CD4-positive, alpha-beta T cell treated with Interleukin-15 for 4 hours (primary cell): Measurements from ENCODE around the gene FBXO8.
"Not testable (repeated sequence)": the region's sequence is repeated elsewhere in the genome, so short reads cannot be mapped to it uniquely, and the experiment has no call there.

Experiments used
- DNase-seq: peaks from one replicate; pipeline ENCODE4 v3.0.0-alpha.2; 2020; ENCODE audit warnings: low spot score

The FBXO8 gene, protein sequence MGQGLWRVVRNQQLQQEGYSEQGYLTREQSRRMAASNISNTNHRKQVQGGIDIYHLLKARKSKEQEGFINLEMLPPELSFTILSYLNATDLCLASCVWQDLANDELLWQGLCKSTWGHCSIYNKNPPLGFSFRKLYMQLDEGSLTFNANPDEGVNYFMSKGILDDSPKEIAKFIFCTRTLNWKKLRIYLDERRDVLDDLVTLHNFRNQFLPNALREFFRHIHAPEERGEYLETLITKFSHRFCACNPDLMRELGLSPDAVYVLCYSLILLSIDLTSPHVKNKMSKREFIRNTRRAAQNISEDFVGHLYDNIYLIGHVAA

DNA sequence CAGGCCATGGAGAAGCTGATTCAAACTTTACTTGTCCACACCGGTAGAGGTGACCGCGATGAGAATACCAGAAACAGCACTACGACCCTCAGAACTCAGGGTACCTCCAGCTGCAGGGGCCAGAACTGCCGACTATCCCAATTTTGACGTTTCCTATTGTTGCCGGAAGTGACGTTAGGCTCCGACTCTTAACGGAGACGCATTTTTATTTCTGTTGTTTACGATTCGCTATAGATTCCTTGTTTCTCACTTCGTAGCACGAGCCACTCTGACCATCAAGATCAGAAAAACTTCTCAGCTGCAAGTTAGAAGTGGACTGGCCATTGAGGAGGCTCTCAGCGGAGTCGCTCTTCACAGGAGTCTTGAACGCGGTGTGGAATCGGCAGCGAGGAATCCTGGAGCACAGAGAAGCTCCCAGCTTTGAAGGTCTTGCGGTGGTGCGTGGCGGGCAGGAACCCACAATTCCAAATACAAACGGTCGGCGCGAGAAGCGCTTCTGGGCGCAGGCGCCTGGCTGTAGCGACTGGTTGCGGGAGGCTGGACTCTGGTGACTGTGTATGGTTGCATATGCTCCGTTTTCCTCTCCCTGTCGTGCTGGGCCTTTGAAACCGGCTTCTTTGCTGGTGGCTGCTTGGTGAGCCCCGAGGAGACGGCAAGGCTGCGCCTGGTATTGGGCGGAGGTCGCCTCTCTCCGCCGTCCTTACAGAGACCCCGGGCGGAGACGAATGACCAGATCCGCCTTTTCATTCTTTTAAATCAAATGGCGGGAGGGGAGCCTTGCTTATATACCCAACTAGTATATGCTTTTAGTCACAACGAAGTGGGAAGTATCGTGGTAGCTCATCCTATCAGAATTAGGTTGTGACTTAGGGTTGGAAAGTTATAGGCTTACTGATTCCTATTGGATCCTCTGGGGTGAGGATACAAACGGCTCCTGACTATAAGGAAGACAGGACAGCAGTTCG is at the start of gene FBXO8, which contains the start of gene CEP44:
FBXO8 (minus strand) TSS at position 161 of the 965 bp plus-strand sequence. CDS start 20,575 bp downstream, outside the sequence.
CEP44 (plus strand) TSS at position 405 of the 965 bp plus-strand sequence. CDS start 15,211 bp downstream, outside the sequence.
- peak; percentile 69 for DNase-seq

DNA sequence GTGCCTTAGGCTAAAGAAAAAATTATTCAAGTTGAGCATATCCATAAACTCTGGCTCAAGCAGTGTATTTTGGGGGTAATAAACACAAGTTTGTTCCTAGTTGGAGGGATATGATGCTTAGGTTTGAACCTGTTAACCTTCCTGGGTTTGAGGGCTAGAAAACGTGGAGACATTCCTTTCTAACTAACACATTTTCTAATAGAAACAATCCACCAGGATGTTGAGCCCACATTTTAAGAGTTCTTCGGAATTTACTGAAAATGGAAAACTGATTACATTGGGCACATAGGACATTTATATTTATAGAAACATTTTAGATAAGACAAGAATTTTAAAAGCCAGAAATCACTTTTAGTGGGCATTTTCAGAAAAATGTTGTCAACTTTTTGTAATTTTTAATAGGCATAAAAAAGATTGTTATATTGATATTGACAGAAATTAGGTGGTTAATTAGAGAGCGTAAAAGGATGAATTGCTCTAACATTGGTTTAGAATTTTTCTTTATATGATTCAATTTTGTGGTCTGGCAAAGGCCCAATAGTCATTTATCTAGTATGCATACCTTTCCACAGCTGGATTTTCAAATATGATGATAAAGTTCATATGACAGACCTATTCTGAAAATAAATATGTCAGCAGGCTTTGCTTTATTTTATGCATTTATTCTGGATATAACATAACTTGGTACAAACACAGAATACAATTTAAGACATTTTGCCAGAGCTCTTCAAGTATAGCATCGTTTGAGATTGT is 49.5 kb upstream of the FBXO8 start:
- DNase-seq = no peak

DNA sequence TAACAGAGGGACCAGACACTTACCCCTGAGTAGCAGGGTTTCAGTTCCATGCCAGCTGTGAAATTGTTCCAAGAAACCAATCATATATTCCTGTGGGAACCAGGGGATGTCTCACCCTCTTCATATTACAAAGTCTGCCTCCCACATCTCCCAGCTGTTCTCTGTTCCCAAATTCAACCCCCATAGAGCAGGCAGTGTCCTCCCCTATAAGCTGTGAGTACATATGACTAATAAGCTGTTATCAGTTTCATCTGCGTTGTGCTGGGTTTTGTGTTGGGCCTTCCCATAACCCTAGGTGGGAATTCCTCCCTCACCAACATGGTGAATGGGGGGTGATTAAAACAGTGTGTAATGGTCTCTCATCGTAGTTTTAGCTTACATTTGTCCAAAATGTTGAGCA is 41.3 kb upstream of the FBXO8 start:
- DNase-seq = no peak

DNA sequence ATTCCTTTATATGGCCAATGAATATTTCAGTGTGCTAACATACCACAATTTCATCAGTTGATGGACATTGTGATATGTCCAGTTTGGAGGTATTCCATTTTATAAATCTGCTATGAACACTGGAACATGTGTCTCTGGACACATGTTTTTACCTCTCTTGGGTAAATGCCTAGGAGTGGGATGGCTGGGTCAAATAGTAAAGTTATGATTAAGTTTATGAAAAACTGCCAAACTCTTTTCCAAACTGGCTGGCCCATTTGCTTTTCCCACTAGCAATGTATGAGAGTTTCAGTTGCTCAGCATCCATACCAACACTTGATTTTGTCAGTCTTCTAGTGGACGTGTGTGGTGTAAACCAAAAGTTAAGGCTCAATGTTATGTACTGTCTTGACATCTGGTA is 40.8 kb upstream of the FBXO8 start:
- DNase-seq = no peak

DNA sequence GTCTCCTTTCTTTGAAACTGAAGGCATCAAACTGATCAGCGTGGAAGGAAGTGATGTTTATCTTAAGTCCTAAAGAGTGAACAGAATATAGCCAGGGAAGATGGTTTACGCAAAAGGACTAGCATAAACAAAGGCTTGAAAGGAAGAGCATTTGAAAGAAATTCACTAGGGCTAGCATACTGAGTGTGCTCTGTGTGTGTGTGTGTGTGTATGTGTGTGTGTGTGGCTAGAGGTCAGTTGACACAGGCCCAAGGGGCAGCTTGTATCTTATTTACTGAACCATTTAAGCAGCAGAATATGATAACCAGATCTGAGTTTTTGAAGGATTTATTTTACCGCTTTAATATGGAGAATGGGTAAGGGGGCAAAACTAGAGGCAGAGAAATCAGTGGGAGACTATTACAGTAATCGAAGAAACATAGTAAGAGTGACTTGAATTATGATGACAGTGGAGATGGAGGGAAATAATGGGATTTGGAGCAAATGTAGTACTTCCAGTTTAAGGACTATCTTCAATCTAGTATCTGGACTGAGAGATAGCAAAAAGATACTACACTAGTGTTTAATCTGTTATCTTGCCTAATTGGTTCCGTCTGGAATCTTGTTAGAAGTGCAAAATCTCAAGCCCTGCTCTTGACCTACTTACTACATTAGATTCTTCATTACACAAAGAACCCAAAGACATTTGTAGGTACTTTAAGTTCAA is 37.2 kb upstream of the FBXO8 start:
- no peak for DNase-seq

DNA sequence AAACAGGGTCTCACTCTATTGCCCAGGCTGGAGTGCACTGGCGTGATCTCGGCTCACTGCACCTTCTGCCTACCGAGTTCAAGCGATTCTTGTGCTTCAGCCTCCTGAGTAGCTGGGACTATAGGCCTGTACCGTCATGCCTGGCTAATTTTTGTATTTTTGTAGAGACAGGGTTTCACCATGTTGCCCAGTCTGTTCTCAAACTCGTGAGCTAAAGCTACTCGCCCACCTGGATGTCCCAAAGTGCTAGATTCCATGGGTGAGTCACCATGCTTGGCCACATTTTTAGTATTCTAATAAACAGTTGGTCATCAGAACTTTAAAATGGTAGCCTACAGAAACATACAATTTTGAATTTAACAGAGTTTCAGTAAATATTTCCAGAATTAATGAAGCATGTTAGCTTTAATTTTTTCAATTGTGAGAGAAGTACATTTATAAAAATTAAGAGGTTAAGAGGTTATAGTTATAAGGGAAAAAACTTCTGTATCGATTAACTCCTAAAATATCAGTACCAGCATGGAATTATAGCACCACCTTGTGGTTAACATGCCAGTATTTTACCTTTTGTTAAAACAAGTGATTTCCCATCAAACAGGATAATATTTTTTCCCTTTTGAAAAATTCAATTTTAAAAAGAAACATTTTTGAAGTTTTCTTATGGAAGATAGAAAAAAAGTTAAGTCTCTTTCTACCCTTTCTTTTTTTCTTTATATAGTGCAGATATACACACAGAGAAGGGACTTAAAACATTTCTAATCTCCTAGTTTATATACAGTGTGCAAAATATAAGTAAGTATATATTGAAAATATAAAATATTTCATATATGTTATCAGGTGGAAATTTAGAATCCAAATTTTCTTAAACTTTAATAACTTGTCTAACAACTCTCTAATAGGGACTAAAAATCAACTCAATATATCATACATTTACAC is 35.6 kb upstream of the FBXO8 start:
- peak; percentile 36 for DNase-seq

DNA sequence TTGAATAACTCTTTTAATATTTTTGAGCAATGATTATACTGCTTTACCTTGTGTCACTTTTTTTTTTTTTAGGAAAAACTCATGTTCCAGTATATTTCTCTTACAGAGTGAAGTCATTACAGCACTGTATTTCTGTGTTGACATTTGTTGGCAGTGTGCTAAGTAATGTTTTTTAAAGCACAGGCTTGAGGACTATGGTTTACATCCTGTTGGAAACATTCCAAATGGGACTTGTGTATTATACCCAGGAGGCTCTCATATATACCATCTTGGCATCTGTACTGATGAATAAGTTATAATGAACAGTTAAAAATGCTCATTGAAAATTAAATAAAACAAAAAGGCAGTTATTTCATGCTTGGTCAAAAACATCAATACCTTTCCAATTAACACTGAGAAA is 34.1 kb upstream of the FBXO8 start:
- no peak for DNase-seq

DNA sequence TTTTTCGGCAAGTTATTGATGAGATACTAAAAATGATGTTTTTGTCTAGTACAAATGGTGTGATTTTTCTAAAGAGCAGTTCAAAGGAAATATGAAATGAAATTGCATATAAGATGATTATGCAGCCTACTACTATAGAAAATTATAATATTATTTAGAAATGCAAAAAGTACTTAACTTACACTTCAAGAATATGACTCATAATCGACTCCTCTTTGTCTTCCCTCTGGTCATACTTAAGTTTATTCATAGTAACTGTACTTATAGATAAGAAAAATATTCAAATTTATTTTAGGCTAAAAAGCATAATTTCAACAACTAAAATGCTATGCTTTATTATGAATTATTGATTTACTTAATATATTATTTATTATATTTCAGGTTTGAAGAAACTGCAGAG is 33.5 kb upstream of the FBXO8 start:
- DNase-seq = no peak

DNA sequence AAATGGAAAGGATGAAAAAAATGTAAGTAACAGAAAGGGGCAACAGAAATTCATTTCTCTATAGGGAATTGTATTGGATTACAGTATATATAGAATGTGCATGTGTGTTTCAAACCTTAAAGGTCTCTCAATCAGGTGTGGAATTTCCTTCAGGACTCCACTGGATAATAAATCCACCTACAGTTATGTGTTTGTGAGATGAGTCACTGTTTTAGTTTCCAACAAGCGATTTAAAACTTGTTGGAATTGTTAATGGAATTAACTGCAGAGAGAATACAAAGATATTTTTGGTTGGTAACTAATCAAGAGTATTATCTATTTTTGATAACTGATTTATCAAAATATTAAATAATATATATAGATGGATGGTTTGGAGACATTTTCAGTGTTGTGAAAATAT is 33.1 kb upstream of the FBXO8 start:
- DNase-seq = no peak

DNA sequence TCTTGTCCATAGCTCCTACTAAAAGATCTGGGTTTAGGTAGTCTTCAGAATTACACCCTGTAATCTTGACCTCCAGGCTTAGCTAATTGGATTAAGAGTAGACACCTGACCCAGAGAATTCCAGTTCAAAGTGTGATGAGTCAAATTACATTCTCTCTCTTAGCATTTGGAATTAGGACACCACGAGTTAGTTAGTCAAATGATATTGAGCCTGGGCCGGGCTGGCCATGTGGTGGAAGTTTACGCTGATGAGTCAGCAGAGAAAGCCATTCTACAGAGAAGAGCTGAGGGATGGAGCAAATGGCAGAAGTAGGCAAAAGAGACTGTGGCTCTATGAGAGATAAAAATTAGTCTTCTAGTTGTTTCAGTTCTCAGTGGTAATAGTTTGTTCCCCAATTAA is 31.3 kb upstream of the FBXO8 start:
- DNase-seq = no peak

DNA sequence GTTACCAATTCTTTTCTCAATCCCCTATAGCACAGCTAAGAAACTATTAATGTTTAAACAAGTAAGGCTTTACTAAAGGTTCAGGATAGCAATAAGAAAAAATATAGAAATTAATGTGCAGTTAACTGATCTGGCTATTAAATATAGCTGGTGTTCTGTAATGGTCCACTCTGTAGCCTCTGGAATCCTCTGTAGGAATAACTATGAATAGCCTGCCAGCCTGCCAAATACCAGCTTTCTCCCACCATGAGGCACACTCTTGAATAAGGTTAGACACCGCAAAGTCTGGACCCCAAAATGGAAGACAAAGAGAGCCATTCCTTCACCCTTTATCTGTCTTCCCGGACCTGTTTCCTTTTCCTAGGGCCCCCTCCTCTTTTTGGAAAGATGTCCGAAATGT is 30.8 kb upstream of the FBXO8 start:
- no peak for DNase-seq

DNA sequence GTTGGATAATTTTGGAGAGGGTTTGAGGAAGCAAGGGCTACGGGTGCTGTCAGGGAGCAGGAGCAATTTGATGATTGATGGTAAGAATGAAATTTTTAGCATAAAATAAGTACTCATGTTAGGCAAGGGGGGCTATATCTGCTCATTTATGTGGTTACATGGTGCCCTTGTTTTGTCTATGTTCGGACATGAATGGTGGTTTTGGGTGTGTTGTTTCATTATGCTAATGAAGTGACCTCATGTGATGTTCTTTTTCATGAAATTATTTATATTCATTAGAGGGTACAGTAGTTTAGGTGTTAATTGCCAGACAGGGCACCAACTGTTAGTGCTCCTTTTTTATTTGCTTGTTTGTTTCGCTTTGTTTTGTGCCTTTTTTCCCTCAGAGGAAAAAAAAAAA is 29.5 kb upstream of the FBXO8 start:
- no peak for DNase-seq

DNA sequence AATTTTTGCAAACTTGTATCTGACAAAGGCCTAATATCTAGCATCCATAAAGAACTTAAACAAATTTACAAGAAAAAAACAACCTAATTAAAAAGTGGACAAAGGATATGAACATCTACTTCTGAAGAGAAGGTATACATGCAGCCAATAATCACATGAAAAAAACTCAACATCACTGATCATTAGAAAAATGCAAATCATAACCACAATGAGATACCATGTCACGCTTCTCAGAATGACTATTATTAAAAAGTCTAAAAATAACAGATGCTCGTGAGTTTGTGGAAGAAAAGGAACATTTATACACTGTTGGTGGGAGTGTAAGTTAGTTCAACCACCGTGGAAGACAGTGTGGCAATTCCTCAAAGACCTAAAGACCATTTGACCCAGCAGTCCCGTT is 24.2 kb upstream of the FBXO8 start:
- DNase-seq = no peak

DNA sequence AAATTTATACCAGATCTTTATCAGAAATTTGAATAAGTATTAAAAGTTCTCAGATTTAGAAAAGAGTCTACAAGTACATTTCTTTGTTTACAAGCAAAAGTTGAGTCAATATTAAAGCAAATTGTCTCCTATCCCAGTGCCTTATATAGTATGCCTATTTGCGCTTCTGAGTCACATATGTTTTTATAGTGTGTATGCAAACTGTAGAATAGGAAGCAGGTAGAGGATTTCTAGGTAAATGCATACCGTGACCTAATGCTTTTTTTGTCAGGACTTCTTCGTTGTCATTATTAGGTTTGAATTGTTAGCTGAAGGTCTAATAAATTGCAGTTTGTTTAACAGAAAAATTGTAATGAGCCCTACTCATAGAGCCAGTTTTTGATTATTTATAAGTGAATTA is 22.5 kb upstream of the FBXO8 start:
- DNase-seq = no peak

DNA sequence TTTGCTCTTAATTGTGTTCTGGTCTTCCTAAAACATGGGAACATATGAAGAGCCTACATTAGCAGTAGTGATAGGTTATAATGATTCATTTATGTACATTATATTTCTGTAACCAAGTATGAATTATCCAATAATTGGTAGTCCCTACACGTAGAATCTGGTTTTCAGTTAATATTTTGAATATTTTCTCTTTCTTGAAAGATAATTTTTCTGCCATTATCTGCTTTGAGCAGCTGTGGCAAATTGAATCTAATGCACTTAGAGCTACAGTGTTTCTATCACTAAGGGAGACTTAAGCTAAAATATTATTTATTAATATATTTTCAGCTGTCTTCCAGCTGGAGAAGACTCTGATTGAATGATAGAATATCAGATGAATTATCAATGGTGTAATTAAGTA is 21.2 kb upstream of the FBXO8 start:
- DNase-seq = no peak

DNA sequence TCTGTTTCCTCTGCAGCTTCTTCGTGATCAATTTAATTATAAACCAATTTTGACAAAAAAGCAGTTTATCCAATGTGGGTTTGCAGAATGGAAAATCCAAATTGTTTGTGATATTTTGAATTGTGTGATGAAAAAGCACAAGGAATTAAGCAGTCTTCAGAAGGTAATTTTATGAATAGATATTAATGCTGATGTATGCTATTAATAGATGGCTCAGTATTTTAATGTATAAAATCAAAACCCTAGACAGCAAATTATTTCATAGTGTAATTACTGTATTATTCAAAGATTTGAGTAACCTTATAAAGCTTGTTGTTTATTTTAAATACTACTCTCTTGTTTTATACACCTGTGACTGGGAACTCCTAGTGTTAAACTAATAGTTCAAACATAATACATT is 20.2 kb upstream of the FBXO8 start:
- DNase-seq = no peak

DNA sequence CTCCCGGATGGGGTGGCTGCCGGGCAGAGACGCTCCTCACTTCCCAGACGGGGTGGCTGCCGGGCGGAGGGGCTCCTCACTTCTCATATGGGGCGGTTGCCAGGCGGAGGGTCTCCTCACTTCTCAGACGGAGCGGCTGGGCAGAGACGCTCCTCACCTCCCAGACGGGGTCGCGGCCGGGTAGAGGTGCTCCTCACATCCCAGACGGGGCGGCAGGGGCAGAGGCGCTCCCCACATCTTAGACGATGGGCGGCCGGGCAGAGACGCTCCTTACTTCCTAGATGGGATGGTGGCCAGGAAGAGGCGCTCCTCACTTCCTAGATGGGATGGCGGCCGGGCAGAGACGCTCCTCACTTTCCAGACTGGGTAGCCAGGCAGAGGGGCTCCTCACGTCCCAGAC is 11.7 kb upstream of the FBXO8 start:
- DNase-seq = not testable (repeated sequence)

DNA sequence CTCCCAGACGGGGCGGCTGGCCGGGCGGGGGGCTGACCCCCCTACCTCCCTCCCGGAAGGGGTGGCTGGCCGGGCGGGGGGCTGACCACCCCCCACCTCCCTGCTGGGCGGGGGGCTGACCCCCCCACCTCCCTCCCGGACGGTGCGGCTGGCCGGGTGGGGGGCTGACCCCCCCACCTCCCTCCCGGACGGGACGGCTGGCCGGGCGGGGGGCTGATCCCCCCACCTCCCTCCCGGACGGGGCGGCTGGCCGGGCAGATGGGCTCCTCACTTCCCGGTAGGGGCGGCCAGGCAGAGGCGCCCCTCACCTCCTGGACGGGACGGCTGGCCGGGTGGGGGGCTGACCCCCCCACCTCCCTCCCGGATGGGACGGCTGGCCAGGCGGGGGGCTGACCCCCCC is 11.2 kb upstream of the FBXO8 start:
- DNase-seq = not testable (repeated sequence)

DNA sequence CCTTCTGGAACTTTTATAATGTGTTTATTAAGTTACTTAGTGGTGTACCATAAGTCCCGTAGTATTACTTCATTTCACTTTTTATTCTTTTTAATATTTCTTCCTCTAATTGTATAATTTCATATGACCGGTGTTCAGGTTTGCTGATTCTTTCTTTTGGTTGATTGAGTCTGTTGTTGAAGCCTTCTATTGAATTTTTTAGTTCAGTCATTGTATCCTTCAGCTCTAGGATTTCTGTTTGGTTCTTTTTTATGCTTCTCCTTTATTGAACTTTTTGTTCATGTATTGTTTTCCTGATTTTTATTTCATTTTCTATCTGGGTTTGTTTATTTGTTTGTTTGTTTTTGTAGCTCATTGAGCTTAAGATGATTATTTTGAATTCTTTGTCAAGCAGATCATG is 9.0 kb upstream of the FBXO8 start:
- no peak for DNase-seq

DNA sequence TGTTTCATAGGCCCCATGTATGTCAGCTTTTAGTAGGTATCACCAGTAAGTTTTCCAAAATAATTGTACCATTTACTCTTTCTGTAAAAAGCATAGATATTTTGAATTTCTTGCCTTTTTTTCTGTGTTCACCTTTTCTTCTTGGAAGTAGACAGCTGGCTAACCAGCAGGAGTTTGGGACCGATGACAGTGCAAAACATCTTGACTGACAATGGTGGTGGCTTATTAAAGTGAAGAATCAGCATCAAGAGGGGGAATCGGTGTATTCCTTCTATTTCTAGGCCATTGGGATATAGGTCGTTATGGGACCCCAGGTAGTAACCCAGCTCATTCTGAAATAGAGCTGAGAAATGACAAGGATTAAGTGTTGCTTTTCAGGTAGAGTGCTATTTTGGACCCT is 3.4 kb upstream of the FBXO8 start:
- DNase-seq = no peak

DNA sequence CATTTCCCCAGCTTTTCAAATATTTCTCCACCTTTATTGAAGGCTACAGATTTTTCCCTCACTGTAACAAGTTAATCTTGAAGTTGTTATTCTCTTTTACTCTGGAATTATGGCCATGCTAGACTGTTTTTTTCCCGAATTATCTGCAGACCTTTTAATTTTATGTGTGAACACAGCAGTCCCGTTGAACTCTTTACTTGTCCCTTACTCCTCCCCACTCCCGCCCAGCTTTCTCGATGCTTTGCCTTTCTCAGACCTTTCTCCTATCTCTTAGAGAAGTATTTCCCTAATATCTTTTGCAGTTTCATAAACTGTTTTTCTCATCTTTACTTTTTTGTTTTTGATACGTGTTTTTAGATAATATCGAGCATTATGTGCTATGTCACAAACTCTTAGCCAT is 1.0 kb upstream of the FBXO8 start:
- no peak for DNase-seq
